ENCODE data around the gene HLF. TPM values are rescaled to one million over a fixed set of nuclear protein-coding genes. Genes with fewer than 3 reads are reported as not detected.
"Not testable (repeated sequence)": the region's sequence is repeated elsewhere in the genome, so short reads cannot be mapped to it uniquely, and the experiment has no call there.

HLF gene
- total RNA-seq, 4 donors from 2014 or later: 59.4 to 186 (median 126) TPM

- no peak overlapping the region for H3K4me3 ChIP-seq
- H3K27me3 ChIP-seq: no peaks in the 10 kb centered on the region
- H3K36me3 ChIP-seq: peaks cover 0 to 19% of the 10 kb centered on the region in 2 donors
- no peak overlapping the region for H3K27ac ChIP-seq
- H3K9me3 ChIP-seq: no peaks in the 10 kb centered on the region
- TF ChIP-seq POLR2A (IDR thresholded peaks at IDR 0.05) (no peak), POLR2AphosphoS5 (IDR thresholded peaks at IDR 0.05) (no peak), CTCF (IDR thresholded peaks at IDR 0.05) (no peak), EP300 (IDR thresholded peaks at IDR 0.05) (no peak)
- no peak for ATAC-seq
- 42% methylated on average over 2 of the region's 2 CpGs; no CpG with 5 or more reads in 1 of the 2 donors for WGBS, 2 donors (ENCODE audit: low coverage in 1 of 2)
- H3K4me1 ChIP-seq: peaks cover 0 to 24% (median 0%) of the 10 kb centered on the region in 3 donors
Measured at GRCh38 chr17:55325406-55325805, 60.6 kb downstream of the HLF start.

GRCh38 chr17:55326030-55326429 lies 61.3 kb downstream of the HLF start:
- WGBS, 2 donors (ENCODE audit: low coverage in 1 of 2): 80 to 86% methylated on average over 6 to 7 of the region's 7 CpGs
- no peaks in the 10 kb centered on the region for H3K9me3 ChIP-seq
- no peak overlapping the region for H3K27ac ChIP-seq
- ATAC-seq: no peak
- TF ChIP-seq POLR2A (IDR thresholded peaks at IDR 0.05) (no peak), EP300 (IDR thresholded peaks at IDR 0.05) (no peak), POLR2AphosphoS5 (IDR thresholded peaks at IDR 0.05) (no peak), CTCF (IDR thresholded peaks at IDR 0.05) (no peak)
- H3K27me3 ChIP-seq: no peaks in the 10 kb centered on the region
- peaks cover 0 to 18% (median 0%) of the 10 kb centered on the region in 3 donors for H3K4me1 ChIP-seq
- H3K36me3 ChIP-seq: peaks cover 0 to 13% of the 10 kb centered on the region in 2 donors
- no peak overlapping the region for H3K4me3 ChIP-seq

GRCh38 chr17:55327225-55328088 lies 62.7 kb downstream of the HLF start:
- 60 to 74% methylated on average over 1 to 3 of the region's 4 CpGs for WGBS, 2 donors (ENCODE audit: low coverage in 1 of 2)
- no peak for TF ChIP-seq POLR2A (IDR thresholded peaks at IDR 0.05)
- TF ChIP-seq EP300 (IDR thresholded peaks at IDR 0.05): no peak
- TF ChIP-seq CTCF (IDR thresholded peaks at IDR 0.05): no peak
- no peak for TF ChIP-seq POLR2AphosphoS5 (IDR thresholded peaks at IDR 0.05)
- peaks cover 0 to 7% (median 0%) of the 10 kb centered on the region in 3 donors for H3K4me1 ChIP-seq
- H3K27me3 ChIP-seq: no peaks in the 10 kb centered on the region
- ATAC-seq: no peak
- H3K4me3 ChIP-seq: no peak overlapping the region
- H3K36me3 ChIP-seq: peaks cover 0 to 9% of the 10 kb centered on the region in 2 donors
- H3K27ac ChIP-seq: peak overlapping the region in 1 of 4 donors; percentile 4
- no peaks in the 10 kb centered on the region for H3K9me3 ChIP-seq

- ATAC-seq, H3K9me3 ChIP-seq, H3K4me3 ChIP-seq, H3K4me1 ChIP-seq, H3K36me3 ChIP-seq, H3K27ac ChIP-seq, H3K27me3 ChIP-seq: not testable (repeated sequence)
- 67% methylated on average over 1 of the region's 2 CpGs; no CpG with 5 or more reads in 1 of the 2 donors for WGBS, 2 donors (ENCODE audit: low coverage in 1 of 2)
Measured at GRCh38 chr17:55328514-55328913, 63.8 kb downstream of the HLF start.

- no peak for ATAC-seq
- no peaks in the 10 kb centered on the region for H3K36me3 ChIP-seq
Measured at GRCh38 chr17:55330344-55330933, 65.7 kb downstream of the HLF start.

More at GRCh38 chr17:55330344-55330933, 65.7 kb downstream of the HLF start:
- Histone ChIP-seq H3K27ac (no peak overlapping the region), H3K4me1 (peaks cover 0 to 4% (median 0%) of the 10 kb centered on the region in 3 donors), H3K4me3 (no peak overlapping the region), H3K27me3 (no peaks in the 10 kb centered on the region), H3K9me3 (no peaks in the 10 kb centered on the region)
- TF ChIP-seq POLR2A (IDR thresholded peaks at IDR 0.05) (no peak), POLR2AphosphoS5 (IDR thresholded peaks at IDR 0.05) (no peak), EP300 (IDR thresholded peaks at IDR 0.05) (no peak), CTCF (IDR thresholded peaks at IDR 0.05) (no peak)
- 88 to 92% methylated on average over 5 to 8 of the region's 8 CpGs for WGBS, 2 donors (ENCODE audit: low coverage in 1 of 2)
